NCI-H2196 treated with DMSO at 0.1 percent for 48 hours (cell line): ENCODE data around the gene ISOC2.
"Not testable (repeated sequence)": the region's sequence is repeated elsewhere in the genome, so short reads cannot be mapped to it uniquely, and the experiment has no call there.

Source experiments
- DNase-seq: peaks from one replicate; lab custom pipeline; 2025; ENCODE audit not compliant: unreplicated experiment; lab: John Stamatoyannopoulos, UW

ISOC2 gene, protein sequence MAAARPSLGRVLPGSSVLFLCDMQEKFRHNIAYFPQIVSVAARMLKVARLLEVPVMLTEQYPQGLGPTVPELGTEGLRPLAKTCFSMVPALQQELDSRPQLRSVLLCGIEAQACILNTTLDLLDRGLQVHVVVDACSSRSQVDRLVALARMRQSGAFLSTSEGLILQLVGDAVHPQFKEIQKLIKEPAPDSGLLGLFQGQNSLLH

DNA sequence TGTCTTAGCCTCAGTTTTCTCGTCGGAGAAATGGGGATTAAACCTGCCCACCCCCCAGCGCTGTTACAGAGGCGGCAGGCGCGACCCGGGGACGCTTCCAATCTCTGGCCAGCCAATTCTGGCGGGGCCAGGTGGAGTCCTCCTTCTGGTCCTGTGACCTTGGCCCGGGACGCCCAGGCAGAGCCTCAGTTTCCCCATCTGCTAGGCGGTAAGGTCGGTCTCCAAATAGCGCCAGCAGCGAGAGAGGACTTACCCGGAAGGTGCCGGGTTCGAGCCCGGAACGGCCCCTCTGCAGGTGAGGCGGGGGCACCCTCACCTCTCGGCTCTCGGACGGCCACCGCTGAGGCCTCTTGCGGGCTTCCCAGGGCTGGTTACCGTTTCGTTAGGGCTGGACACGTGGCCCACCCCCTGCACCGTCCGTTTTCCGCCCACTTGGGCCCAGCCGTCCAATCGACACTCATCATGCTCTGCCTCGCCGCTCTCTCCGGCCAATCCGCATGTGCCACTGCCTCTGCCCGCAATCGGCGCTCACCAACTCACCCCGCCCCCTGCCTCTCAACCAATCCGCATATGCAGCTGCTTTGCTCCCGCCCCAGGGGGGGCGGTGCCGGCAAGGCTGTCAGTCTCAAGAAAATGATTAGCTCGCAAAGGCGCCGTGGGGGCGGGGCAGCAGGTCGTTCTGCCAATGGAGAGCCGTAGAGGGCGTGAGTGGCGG is at the start of gene ISOC2:
TSS of gene ISOC2 (minus strand) at position 384 of the 715 bp plus-strand sequence. CDS start 5,156 bp downstream, outside the sequence.
- peak; percentile 99 for DNase-seq

- DNase-seq = no peak
Measured at GRCh38 chr19:55508120-55508519, 46.7 kb upstream of the ISOC2 start.

DNA sequence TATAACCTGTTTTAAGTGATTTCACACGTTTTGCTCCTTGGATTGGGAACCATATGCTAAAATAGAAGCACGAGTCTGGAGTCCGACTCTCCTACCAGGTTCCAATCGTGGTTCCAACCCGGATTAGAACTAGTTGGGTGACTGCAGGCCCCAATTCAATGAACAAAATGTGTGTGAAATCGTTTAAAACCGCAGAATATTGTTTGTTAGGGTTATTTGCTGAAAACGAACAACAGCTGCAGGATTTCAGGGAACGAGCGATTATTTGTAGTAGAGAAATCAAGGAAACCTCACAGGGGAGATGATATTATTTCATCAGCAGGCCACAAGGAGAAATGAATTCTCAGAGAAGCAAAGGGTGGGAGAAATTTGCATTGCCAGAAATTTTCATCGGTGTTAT is 43.5 kb upstream of the ISOC2 start:
- DNase-seq = no peak

DNA sequence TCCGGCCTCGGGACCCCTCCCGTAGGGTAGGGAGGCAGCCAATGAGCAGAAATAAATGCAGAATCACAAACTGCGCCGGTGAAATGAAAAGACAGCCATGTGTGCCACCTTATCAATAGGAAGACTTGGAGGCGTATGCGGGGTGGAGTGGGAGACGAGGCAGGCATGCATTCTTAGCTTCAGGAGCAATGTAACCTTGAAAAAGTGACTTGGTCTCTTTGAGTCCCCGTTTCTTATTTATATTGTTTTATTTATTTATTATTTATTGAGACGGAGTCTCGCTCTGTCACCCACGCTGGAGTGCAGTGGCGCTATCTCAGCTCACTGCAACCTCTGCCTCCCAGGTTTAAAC is 42.8 kb upstream of the ISOC2 start:
- no peak for DNase-seq

DNA sequence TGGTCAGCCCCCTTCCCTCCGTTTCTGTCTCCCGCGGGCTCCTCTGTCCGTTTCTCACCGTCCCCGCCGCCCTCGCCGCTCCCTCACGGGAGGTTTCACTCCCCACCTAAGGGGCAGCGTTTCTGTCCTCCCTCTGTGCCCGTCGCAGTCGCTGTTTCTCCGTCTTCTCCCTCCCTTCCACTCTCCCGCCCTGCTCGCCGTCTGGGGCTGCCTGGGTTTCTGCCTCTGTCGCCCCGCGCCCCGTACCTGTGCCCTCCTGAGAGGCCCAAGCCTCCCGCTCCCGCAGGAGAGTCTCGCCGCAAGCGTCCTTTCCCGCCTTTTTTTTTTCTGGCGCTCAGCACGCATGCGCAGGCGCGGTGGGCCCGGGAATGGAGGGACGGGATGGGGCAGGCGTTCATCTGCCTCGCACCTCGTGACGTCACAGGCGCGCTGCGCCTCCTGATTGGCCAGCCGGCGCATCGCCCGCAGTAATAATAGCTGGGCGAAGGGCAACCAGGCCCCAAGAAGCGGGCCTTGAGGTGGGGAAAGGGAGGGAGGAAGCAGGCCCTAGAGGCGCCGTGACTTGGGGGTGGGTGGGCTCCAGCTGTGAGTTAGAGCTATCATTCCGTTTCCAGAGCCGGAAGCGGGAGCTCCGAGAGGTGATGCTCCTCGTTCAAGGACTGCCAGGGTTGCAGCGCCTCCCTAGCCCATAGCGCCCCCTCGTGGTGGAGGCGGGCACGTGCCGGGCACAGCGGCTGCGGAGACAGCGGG is 42.2 kb upstream of the ISOC2 start:
- peak; percentile 87 for DNase-seq

- DNase-seq = no peak
Measured at GRCh38 chr19:55503157-55503501, 41.7 kb upstream of the ISOC2 start.

DNA sequence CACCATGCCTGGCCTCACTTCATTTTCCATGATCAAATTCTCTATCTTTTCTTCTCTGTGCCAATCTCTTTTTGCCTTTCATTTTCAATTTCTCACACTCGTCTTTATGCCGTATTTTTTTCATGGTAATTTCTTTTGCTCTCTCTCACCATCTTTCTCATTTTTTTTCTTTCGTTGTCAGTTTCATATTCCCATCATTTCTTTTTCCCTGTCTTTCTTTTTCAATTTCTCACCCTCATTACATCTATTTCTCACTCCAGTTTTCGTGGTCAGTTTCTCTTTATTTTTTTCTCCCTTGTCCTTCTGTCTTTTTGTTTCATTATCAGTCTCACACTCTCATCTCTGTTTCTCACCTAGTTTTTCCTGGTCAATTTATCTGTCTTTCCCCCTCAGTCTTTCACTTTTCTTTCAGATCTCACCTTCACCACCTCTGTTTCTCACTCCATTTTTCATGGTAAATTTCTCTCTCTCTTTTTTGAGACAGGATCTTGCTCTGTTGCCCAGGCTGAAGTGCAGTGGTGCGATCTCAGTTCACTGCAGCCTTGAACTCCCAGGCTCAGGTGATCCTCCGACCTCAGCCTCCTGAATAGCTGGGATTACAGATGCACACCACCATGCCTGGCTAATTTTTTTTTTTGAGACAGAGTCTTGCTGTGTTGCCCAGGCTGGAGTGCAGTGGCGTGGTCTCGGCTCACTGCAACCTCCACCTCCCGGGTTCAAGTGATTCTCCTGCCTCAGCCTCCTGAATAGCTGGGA is 40.9 kb upstream of the ISOC2 start:
- no peak for DNase-seq

GRCh38 chr19:55500368-55500952 is 39.0 kb upstream of the ISOC2 start:
- DNase-seq = no peak

- DNase-seq = no peak
Measured at GRCh38 chr19:55498246-55498840, 36.9 kb upstream of the ISOC2 start.

DNA sequence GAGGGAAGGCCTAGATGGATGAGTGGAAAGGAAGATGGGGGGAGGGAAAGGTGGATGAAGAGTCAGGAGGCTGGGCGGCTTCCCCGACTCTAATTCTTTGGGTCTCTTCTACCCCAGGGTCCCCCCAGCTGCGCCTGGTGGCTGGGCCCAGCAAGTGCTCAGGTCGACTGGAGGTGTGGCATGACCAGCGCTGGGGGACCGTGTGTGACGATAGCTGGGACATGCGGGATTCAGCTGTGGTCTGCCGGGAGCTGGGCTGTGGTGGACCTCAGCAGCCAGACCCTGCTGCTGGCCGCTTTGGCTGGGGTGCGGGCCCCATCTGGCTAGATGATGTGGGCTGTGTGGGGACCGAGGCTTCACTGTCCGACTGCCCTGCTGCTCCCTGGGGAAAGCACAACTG is 36.3 kb upstream of the ISOC2 start:
- no peak for DNase-seq

GRCh38 chr19:55496820-55497219 is 35.4 kb upstream of the ISOC2 start:
- not testable (repeated sequence) for DNase-seq

DNA sequence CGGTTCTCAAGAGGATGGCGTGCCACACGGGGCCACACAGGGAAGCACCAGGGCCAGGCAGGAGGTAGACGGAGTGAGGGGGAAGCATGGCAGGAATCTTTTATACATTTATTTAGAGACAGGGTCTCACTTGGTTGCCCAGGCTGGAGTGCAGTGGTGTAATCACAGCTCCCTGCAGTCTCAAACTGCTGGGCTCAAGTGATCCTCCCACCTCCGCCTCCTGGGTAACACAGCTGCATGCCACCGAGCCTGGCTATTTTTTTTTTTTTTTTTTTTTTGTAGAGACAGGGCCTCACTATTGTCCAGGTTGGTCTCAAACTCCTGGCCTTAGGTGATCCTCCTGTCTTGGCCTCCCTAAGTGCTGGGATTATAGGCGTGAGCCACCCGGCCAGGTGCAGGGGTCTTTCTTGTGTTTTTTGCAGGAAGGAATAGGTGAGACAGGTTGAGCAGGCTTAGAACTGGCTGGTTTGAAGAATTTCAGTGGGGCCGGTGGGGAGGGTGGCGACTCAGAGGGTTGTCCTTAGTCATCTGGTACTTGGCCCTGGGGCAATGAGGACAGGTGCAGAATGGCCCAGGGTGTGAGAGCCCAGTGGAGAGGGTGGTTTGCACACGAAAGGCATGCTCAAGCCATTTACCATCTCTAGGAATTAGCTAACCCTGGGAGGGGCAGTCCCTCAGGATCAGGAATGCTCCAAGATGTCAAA is 34.4 kb upstream of the ISOC2 start:
- no peak for DNase-seq

- DNase-seq = no peak
Measured at GRCh38 chr19:55494172-55494761, 32.8 kb upstream of the ISOC2 start.

- no peak for DNase-seq
Measured at GRCh38 chr19:55493645-55494171, 32.3 kb upstream of the ISOC2 start.

DNA sequence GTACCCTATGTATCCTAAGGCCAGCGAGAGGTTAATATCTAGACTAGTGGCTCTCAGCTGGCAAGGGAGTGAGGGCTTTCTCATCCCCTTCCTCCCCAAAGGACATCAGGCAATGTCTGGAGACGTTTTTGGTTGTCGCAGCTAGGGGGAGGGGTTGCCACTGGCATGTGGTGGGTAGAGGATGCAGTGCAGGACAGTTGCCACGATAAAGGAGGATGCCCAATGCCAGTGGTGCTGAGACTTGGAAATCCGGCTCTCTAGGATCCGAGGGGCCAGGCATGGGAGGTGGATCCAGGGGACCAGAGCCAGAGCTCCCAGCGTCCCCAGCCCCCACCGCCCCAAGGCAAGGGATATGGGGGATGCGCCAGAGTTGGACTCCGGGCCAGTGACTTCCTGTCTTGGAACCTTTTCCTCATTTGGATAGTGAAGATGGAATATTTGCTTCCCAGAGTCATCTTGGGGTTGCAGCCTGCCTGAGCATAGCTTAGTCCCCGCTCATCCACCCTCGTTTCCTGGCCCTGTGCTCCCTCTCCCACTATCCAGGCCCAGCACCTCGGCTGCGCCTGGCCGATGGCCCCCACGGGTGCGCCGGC is 31.7 kb upstream of the ISOC2 start:
- no peak for DNase-seq

DNA sequence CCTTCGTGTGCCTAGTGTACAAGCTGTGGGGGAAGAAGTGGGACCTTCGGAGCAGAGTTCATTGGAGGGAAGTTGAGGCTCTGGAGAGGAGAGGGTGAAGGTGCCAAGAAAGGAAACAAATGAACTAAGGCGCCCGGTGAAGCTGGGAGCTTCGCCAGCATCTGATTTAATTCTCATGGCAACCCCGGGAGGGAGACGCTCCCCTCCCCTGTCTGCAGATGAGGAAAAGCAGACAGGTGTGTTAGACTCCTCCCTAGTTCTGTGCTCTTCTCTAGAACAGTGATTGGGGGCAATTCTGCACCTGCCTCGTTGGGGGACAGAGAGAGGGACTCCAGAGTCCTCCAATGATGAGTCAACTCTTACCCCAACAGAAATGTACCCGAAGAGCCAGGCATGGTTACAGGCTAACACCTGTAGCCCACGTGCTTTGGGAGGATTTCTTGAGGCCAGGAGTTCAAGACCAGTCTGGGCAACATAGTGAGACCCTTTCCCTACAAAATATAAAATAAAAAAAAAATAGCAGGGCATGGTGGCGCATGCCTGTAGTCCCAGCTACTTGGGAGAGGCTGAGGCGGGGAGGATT is 31.0 kb upstream of the ISOC2 start:
- peak; percentile 78 for DNase-seq

DNA sequence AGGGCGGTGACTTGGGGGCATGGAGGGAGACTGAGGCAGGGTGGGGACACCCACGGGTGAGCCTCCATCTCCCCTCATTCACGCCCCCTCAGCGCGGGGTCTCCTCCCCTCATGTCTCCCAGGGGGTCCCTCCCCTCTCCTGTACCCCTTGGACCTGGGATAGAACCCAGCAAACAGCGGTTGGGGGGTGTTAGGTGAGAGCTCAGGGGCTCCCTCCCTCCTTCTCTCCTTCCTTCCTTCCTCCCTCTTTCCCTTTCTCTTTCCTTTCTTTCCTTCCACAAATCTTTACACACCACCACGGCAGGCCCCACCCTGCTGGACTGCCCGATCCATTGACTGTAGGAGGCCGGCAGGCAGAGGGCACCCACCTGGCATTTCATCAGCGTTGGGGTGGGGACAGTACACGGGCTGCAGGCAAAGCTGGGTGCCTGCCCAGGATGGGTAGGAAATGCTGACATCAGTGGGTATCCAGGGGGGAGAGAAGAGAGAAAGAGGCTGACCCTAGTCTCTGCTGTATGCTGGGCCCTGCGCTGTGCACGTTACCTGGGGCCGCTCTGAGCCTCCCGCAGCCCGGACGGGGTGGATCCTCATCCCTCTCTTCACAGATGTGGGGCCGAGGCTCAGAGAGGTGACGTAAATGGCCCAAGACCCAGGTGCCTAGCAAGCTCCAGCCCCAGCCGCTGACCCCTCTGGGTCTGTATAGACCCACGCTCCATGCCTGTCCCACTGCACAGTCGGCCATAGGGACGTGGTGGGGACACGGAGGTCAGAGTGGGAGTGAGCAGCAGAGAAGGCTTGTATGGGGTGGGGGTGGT is 30.3 kb upstream of the ISOC2 start:
- no peak for DNase-seq
